ENCODE results near the gene ECT2L.

GRCh38 chr6:138837246-138837645 lies 41.4 kb downstream of the ECT2L start:
- TF ChIP-seq, protein P1, sequence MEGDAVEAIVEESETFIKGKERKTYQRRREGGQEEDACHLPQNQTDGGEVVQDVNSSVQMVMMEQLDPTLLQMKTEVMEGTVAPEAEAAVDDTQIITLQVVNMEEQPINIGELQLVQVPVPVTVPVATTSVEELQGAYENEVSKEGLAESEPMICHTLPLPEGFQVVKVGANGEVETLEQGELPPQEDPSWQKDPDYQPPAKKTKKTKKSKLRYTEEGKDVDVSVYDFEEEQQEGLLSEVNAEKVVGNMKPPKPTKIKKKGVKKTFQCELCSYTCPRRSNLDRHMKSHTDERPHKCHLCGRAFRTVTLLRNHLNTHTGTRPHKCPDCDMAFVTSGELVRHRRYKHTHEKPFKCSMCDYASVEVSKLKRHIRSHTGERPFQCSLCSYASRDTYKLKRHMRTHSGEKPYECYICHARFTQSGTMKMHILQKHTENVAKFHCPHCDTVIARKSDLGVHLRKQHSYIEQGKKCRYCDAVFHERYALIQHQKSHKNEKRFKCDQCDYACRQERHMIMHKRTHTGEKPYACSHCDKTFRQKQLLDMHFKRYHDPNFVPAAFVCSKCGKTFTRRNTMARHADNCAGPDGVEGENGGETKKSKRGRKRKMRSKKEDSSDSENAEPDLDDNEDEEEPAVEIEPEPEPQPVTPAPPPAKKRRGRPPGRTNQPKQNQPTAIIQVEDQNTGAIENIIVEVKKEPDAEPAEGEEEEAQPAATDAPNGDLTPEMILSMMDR (IDR thresholded peaks at IDR 0.05; ENCODE audit: insufficient read depth, low read length, poor library complexity, severe bottlenecking) = no peak
- TF ChIP-seq EZH2phosphoT487 (conservative IDR thresholded peaks at IDR 0.05; ENCODE audit: low read length) = no peak
